ENCODE measurements around the gene AGBL1. TPM values are rescaled to one million over a fixed set of nuclear protein-coding genes. Genes with fewer than 3 reads are reported as not detected.
A peak's percentile ranks its signal among the peaks of the same experiment; 100 is the strongest.

Gene AGBL1
- polyA plus RNA-seq, 2 of the 4 experiments (the other 2 are of a cell fraction) = not detected

GRCh38 chr15:86493884-86494283 lies 414.2 kb downstream of the AGBL1 start:
- ChIA-PET CTCF (no interaction called here), POLR2A (no interaction called here)
- 5% methylated on average over 3 of the region's 3 CpGs for WGBS (ENCODE audit: missing lambda C conversion rate)
- H3K27ac ChIP-seq = no peak overlapping the region
- no peak overlapping the region for H3K4me2 ChIP-seq
- no peaks in the 10 kb centered on the region; the same call in 2 of the 3 replicates for H3K4me1 ChIP-seq
- FAIRE-seq (no peak), ATAC-seq (peak in 1 of 2 experiments; percentile 50; a peak in 1 of 6 replicates), DNase-seq (ENCODE audit: low read depth in 1 of 2, low spot score in 1 of 2) (peak in 1 of 2 experiments; percentile 13)
- TF ChIP-seq FOSL2 (IDR thresholded peaks at IDR 0.05) (no peak), FOSL2 (CRISPR knock-in tag; IDR thresholded peaks at IDR 0.05) (peak; percentile 52; the same call in 1 of the 2 replicates), KDM1A (IDR thresholded peaks at IDR 0.05; ENCODE audit: low read depth) (no peak)
- H3K9me3 ChIP-seq = 0 out of 3 replicates have a peak, but pooled peaks cover 3% of the 10 kb centered on the region
- H3K4me3 ChIP-seq = no peak overlapping the region

GRCh38 chr15:86494475-86494874 lies 414.8 kb downstream of the AGBL1 start:
- 0 out of 3 replicates have a peak, but pooled peaks cover 3% of the 10 kb centered on the region for H3K9me3 ChIP-seq
- H3K4me2 ChIP-seq = peak overlapping the region; percentile 20; the same call in 1 of the 3 replicates
- TF ChIP-seq CBX8 (IDR thresholded peaks at IDR 0.05) (no peak), MAFK (IDR thresholded peaks at IDR 0.05; ENCODE audit: partially characterized antibody) (peak; percentile 99), RFX5 (IDR thresholded peaks at IDR 0.05) (no peak), NFE2L2 (conservative IDR thresholded peaks at IDR 0.05; ENCODE audit: low read length) (peak; percentile 49; the same call in 1 of the 2 replicates)
- WGBS (ENCODE audit: missing lambda C conversion rate) = 2% methylated on average over 1 of the region's 1 CpG
- no peaks in the 10 kb centered on the region; the same call in 2 of the 3 replicates for H3K4me1 ChIP-seq
- ATAC-seq (no peak), DNase-seq (ENCODE audit: low read depth in 1 of 2, low spot score in 1 of 2) (no peak), FAIRE-seq (peak; percentile 68)
- H3K27ac ChIP-seq = no peak overlapping the region
- POLR2A ChIA-PET = no interaction called here
- no peak overlapping the region for H3K4me3 ChIP-seq
- CTCF ChIA-PET = no interaction called here

GRCh38 chr15:86502301-86502700 lies 422.6 kb downstream of the AGBL1 start:
- WGBS (ENCODE audit: missing lambda C conversion rate) = 0% methylated on average over 1 of the region's 1 CpG
- TF ChIP-seq USF2 (IDR thresholded peaks at IDR 0.05) (no peak), HES2 (IDR thresholded peaks at IDR 0.05) (no peak), RCOR1 (IDR thresholded peaks at IDR 0.05; ENCODE audit: low read depth, low read length) (no peak), FOSL2 (IDR thresholded peaks at IDR 0.05) (no peak), FOSL2 (CRISPR knock-in tag; IDR thresholded peaks at IDR 0.05) (no peak), TP53 (CRISPR knock-in tag; IDR thresholded peaks at IDR 0.05) (no peak), POLR2A (IDR thresholded peaks at IDR 0.05; ENCODE audit: low read length) (no peak), RARB (CRISPR knock-in tag; IDR thresholded peaks at IDR 0.05) (no peak), HOXB13 (CRISPR knock-in tag; IDR thresholded peaks at IDR 0.05; ENCODE audit: low read depth) (no peak), ESRRA (IDR thresholded peaks at IDR 0.05; ENCODE audit: borderline replicate concordance, low read length) (no peak)
- Histone ChIP-seq H3K4me1 (no peaks in the 10 kb centered on the region), H3K4me3 (no peak overlapping the region), H3K4me2 (no peak overlapping the region), H3K27ac (no peak overlapping the region), H3K9me3 (0 out of 3 replicates have a peak, but pooled peaks cover 2% of the 10 kb centered on the region)
- ATAC-seq (no peak), FAIRE-seq (no peak), DNase-seq (ENCODE audit: low read depth in 1 of 2, low spot score in 1 of 2) (no peak)
- ChIA-PET POLR2A (no interaction called here), CTCF (no interaction called here)

- ATAC-seq (no peak), FAIRE-seq (no peak), DNase-seq (ENCODE audit: low read depth in 1 of 2, low spot score in 1 of 2) (no peak)
- POLR2A ChIA-PET = no interaction called here
- no peak for TF ChIP-seq BCL3 (IDR thresholded peaks at IDR 0.05)
- no peak for TF ChIP-seq ZC3H11A (IDR thresholded peaks at IDR 0.05)
- no peak for TF ChIP-seq ELK1 (IDR thresholded peaks at IDR 0.05; ENCODE audit: low read depth, low read length)
- TF ChIP-seq MYC (IDR thresholded peaks at IDR 0.05; ENCODE audit: borderline replicate concordance, low read length) = no peak
- no peak for TF ChIP-seq RAD21 (conservative IDR thresholded peaks at IDR 0.05 in 1 of 2, IDR thresholded peaks at IDR 0.05 in 1 of 2)
- no peak for TF ChIP-seq TP53 (CRISPR knock-in tag; IDR thresholded peaks at IDR 0.05)
- TF ChIP-seq ZNF302 (CRISPR knock-in tag; IDR thresholded peaks at IDR 0.05) = no peak
- no peak for TF ChIP-seq RFX5 (IDR thresholded peaks at IDR 0.05)
- Histone ChIP-seq H3K4me2 (no peak overlapping the region), H3K4me3 (no peak overlapping the region), H3K27ac (no peak overlapping the region), H3K9me3 (0 out of 3 replicates have a peak, but pooled peaks cover 2% of the 10 kb centered on the region), H3K4me1 (no peaks in the 10 kb centered on the region)
- 20% methylated on average over 2 of the region's 2 CpGs for whole genome bisulfite sequencing (ENCODE audit: missing lambda C conversion rate)
- CTCF ChIA-PET = no interaction called here
Measured at GRCh38 chr15:86505951-86506350, 426.3 kb downstream of the AGBL1 start.

All from A549 (cell line).